CD4-positive, CD25-positive, alpha-beta regulatory T cell (primary cell): ENCODE measurements around the gene AATF. TPM values are rescaled to one million over a fixed set of nuclear protein-coding genes. Genes with fewer than 3 reads are reported as not detected.

Experiments
- ATAC-seq, 2 donors: fragments of 150-1000 bp; cut with Tn5 transposase; one replicate each; pipeline ENCODE4 v1.10.0; 2021; ENCODE audit warnings: low read depth in 2 of 2, moderate number of reproducible peaks in 2 of 2, moderate library complexity in 1 of 2
- DNase-seq, 3 donors: peaks; one replicate each; pipeline versions ENCODE4 v3.0.0 to v3.0.0-alpha.2; 2012 to 2022; ENCODE audit warnings: mixed read lengths in 1 of 3
- H3K27ac ChIP-seq: one replicate; pipeline ENCODE4 v1.7.0; 2013; ENCODE audit warnings: mild to moderate bottlenecking, low read length; ENCODE audit not compliant: insufficient read depth, poor library complexity, severe bottlenecking
- H3K27me3 ChIP-seq: one replicate; pipeline ENCODE4 v1.7.0; 2013; ENCODE audit warnings: low read length; ENCODE audit not compliant: control insufficient read depth, insufficient read depth
- H3K36me3 ChIP-seq: one replicate; pipeline ENCODE4 v1.7.0; 2013; ENCODE audit warnings: mild to moderate bottlenecking, low read length, moderate library complexity; ENCODE audit not compliant: control insufficient read depth, insufficient read depth
- H3K4me1 ChIP-seq: 2 replicates; pipeline ENCODE4 v1.7.0; 2013; ENCODE audit warnings: mild to moderate bottlenecking, low read length; ENCODE audit not compliant: insufficient read depth, control insufficient read depth, poor library complexity, severe bottlenecking
- H3K4me3 ChIP-seq: one replicate; pipeline ENCODE4 v1.7.0; 2013; ENCODE audit warnings: low read depth, mild to moderate bottlenecking, low read length, moderate library complexity
- H3K9me3 ChIP-seq, 2 experiments: 1 replicate in 1 of 2; 2 replicates in 1 of 2; pipeline ENCODE4 v1.7.0; 2013; ENCODE audit warnings: low read length in 2 of 2, mild to moderate bottlenecking in 1 of 2, moderate library complexity in 1 of 2; ENCODE audit not compliant: control insufficient read depth in 2 of 2
- H3K27ac Mint-ChIP-seq, 3 donors: one replicate each; pipeline ENCODE4 v1.8.0; 2020 to 2022; ENCODE audit warnings: mild to moderate bottlenecking in 3 of 3, mixed read lengths in 3 of 3, moderate library complexity in 2 of 3
- H3K27me3 Mint-ChIP-seq: one replicate; pipeline ENCODE4 v1.8.0; 2022; ENCODE audit warnings: mild to moderate bottlenecking, mixed read lengths
- H3K36me3 Mint-ChIP-seq: one replicate; pipeline ENCODE4 v1.8.0; 2020; ENCODE audit warnings: mixed read lengths
- H3K4me1 Mint-ChIP-seq, 4 donors: one replicate each; pipeline ENCODE4 v1.8.0; 2020 to 2022; ENCODE audit warnings: mixed read lengths in 4 of 4, mild to moderate bottlenecking in 1 of 4
- H3K4me3 Mint-ChIP-seq, 4 donors: one replicate each; pipeline ENCODE4 v1.8.0; 2020 to 2022; ENCODE audit warnings: mild to moderate bottlenecking in 4 of 4, mixed read lengths in 4 of 4, moderate library complexity in 3 of 4
- H3K9me3 Mint-ChIP-seq, 7 donors: one replicate each; pipeline ENCODE4 v1.8.0; 2020 to 2022; ENCODE audit warnings: mixed read lengths in 7 of 7, mild to moderate bottlenecking in 3 of 7, moderate library complexity in 2 of 7
- polyA plus RNA-seq, 4 donors: library from polyadenylated mRNA; unstranded; fragments of 300-500 nt; fragmentation: Illumina TruSeq; gene quantifications; one replicate each; pipeline ENCODE4 v1.2.3, GENCODE V29; 2021
- total RNA-seq: library from RNA; stranded (reverse); gene quantifications from one replicate; pipeline ENCODE4 v1.2.3, GENCODE V29; 2022

AATF gene
- total and polyA plus RNA-seq, 5 donors from 2014 or later = 72.6 to 89.8 (median 83.3) TPM

DNA sequence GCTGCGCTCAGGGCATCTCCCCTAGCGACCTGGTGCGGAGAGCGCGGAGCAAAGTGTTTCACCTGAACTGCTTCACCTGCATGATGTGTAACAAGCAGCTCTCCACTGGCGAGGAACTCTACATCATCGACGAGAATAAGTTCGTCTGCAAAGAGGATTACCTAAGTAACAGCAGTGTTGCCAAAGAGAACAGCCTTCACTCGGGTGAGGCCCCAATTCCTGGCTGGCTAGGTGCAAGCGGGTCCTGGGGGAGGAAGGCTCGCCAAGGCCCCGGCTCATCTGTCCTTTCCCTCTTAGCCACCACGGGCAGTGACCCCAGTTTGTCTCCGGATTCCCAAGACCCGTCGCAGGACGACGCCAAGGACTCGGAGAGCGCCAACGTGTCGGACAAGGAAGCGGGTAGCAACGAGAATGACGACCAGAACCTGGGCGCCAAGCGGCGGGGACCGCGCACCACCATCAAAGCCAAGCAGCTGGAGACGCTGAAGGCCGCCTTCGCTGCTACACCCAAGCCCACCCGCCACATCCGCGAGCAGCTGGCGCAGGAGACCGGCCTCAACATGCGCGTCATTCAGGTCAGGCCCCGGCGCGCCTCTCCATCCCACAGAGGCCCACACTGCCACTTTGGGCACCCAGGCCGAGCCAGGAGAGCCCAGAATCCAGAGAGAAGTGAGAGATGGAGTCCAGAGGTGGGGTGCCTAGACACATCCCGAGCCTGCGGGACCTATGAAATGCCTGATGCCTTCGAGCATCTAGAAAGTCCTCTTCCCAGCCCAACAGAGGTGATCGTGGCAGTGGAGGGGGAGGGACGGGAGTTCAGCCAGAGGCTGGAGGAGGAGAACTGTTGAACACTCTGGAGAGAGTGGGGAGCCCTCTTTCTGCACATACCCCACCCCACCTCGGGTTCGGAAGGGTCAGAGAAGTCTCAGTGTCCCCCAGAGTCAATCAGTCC, 8.2 kb upstream of the AATF start:
- H3K36me3 ChIP-seq = no peaks in the 10 kb centered on the region
- H3K4me1 ChIP-seq = peaks cover 79% of the 10 kb centered on the region
- no peaks in the 10 kb centered on the region for H3K9me3 ChIP-seq
- H3K36me3 Mint-ChIP-seq = no peaks in the 10 kb centered on the region
- DNase-seq = no peak
- H3K27me3 Mint-ChIP-seq = peaks cover 88% of the 10 kb centered on the region
- H3K27ac Mint-ChIP-seq = peak overlapping the region in 1 of 3 donors; percentile 74
- no peak overlapping the region for H3K4me3 ChIP-seq
- H3K27ac ChIP-seq = no peak overlapping the region
- H3K9me3 Mint-ChIP-seq = peaks cover 0 to 5% (median 2%) of the 10 kb centered on the region in 7 donors
- H3K27me3 ChIP-seq = peaks cover 42% of the 10 kb centered on the region
- H3K4me1 Mint-ChIP-seq = peaks cover 6 to 76% (median 29%) of the 10 kb centered on the region in 4 donors
- ATAC-seq = no peak
- H3K4me3 Mint-ChIP-seq = peak overlapping the region in 1 of 4 donors; percentile 76

DNA sequence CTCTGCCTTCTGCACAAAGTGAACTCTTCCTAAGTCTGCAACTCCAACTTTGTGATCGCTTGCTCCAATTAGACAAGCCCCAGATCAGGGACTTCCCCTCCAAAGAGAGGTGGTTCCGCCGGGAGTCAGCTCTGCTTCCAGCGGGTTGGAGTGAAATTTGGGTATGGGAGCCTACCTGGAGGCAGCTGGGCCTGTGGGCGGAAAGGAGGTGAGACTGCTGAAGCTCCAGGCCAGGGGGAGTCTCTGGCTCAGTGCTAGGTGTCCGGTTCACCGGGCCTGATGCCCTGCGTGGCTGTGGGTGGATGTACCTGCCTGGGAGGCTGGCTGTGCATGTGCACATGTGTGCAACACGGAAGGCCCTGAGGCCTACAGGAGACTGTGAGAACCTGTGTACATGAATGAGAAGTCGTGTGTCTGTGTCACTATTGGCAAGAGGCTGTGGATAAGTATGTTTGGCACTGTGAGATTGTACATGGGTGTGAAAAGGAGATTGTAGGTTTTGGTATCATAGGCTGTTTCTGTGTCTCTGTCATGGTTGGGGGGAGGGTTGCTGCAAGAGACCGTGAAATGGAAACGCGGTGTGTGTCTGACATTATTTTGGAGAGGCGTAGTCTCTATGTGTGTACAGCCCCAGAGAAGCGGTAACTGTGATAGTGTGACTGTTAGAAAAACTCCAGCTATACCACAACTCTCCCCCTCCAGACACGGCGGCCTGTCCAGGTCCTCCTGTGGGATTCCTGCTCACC, 7.3 kb upstream of the AATF start:
- peaks cover 50% of the 10 kb centered on the region for H3K27me3 ChIP-seq
- H3K9me3 ChIP-seq = no peaks in the 10 kb centered on the region
- no peak for DNase-seq
- peaks cover 6 to 70% (median 28%) of the 10 kb centered on the region in 4 donors for H3K4me1 Mint-ChIP-seq
- no peak overlapping the region for H3K27ac ChIP-seq
- H3K36me3 Mint-ChIP-seq = no peaks in the 10 kb centered on the region
- H3K4me3 Mint-ChIP-seq = peak overlapping the region in 3 of 4 donors; percentile 30 to 76 (median 51)
- H3K27me3 Mint-ChIP-seq = peaks cover 85% of the 10 kb centered on the region
- H3K4me3 ChIP-seq = no peak overlapping the region
- no peaks in the 10 kb centered on the region for H3K36me3 ChIP-seq
- H3K9me3 Mint-ChIP-seq = peaks cover 0 to 5% (median 2%) of the 10 kb centered on the region in 7 donors
- H3K4me1 ChIP-seq = peaks cover 70% of the 10 kb centered on the region
- ATAC-seq = no peak
- peak overlapping the region in 1 of 3 donors; percentile 84 for H3K27ac Mint-ChIP-seq

DNA sequence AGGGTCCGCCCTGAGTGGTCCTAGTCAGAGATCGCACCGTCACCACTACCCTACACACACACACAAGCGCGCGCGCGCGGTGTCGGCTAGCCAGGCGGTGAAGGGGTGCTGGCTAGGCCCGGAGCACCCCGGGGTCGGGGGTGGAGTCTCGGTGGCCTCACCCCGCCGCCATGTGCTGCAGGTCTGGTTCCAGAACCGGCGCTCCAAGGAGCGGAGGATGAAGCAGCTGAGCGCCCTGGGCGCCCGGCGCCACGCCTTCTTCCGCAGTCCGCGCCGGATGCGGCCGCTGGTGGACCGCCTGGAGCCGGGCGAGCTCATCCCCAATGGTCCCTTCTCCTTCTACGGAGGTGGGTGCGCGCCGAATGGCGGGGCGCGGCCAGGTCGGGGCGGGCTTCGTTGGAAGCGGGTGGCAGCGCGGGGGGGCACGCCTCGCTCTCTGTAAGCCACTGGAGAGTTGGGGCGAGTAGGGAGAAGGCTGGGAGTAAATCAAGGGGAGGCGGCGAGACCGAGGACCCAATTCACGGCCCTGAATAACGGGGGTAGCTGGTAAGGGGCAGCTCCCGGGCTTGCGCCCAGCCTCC, 6.6 kb upstream of the AATF start:
- Histone ChIP-seq H3K36me3 (no peaks in the 10 kb centered on the region), H3K27me3 (peaks cover 56% of the 10 kb centered on the region), H3K4me1 (peaks cover 64% of the 10 kb centered on the region), H3K9me3 (no peaks in the 10 kb centered on the region), H3K4me3 (no peak overlapping the region), H3K27ac (no peak overlapping the region)
- Mint-ChIP-seq H3K27me3 (peaks cover 86% of the 10 kb centered on the region), H3K36me3 (no peaks in the 10 kb centered on the region), H3K4me3 (peak overlapping the region in 3 of 4 donors; percentile 30 to 76 (median 51)), H3K9me3 (peaks cover 0 to 6% (median 2%) of the 10 kb centered on the region in 7 donors), H3K4me1 (peaks cover 6 to 68% (median 30%) of the 10 kb centered on the region in 4 donors), H3K27ac (no peak overlapping the region)
- DNase-seq (peak in 1 of 3 donors; percentile 16), ATAC-seq (no peak)

DNA sequence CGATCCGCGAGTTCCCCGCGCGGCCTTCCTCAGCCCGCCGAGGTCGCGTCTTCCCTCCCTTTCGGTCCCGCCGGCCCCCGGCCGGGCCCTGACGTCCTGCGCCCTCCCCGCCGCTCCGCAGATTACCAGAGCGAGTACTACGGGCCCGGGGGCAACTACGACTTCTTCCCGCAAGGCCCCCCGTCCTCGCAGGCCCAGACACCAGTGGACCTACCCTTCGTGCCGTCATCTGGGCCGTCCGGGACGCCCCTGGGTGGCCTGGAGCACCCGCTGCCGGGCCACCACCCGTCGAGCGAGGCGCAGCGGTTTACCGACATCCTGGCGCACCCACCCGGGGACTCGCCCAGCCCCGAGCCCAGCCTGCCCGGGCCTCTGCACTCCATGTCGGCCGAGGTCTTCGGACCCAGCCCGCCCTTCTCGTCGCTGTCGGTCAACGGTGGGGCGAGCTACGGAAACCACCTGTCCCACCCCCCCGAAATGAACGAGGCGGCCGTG, 6.1 kb upstream of the AATF start:
- DNase-seq = peak in 2 of 3 donors; percentile 30 to 45
- Mint-ChIP-seq H3K36me3 (no peaks in the 10 kb centered on the region), H3K4me1 (peaks cover 6 to 64% (median 28%) of the 10 kb centered on the region in 4 donors), H3K9me3 (peaks cover 0 to 6% (median 2%) of the 10 kb centered on the region in 7 donors), H3K27ac (no peak overlapping the region), H3K4me3 (no peak overlapping the region), H3K27me3 (peaks cover 86% of the 10 kb centered on the region)
- no peaks in the 10 kb centered on the region for H3K36me3 ChIP-seq
- no peak for ATAC-seq
- H3K27ac ChIP-seq = no peak overlapping the region
- peaks cover 62% of the 10 kb centered on the region for H3K27me3 ChIP-seq
- H3K4me1 ChIP-seq = peaks cover 58% of the 10 kb centered on the region
- H3K9me3 ChIP-seq = no peaks in the 10 kb centered on the region
- H3K4me3 ChIP-seq = no peak overlapping the region

DNA sequence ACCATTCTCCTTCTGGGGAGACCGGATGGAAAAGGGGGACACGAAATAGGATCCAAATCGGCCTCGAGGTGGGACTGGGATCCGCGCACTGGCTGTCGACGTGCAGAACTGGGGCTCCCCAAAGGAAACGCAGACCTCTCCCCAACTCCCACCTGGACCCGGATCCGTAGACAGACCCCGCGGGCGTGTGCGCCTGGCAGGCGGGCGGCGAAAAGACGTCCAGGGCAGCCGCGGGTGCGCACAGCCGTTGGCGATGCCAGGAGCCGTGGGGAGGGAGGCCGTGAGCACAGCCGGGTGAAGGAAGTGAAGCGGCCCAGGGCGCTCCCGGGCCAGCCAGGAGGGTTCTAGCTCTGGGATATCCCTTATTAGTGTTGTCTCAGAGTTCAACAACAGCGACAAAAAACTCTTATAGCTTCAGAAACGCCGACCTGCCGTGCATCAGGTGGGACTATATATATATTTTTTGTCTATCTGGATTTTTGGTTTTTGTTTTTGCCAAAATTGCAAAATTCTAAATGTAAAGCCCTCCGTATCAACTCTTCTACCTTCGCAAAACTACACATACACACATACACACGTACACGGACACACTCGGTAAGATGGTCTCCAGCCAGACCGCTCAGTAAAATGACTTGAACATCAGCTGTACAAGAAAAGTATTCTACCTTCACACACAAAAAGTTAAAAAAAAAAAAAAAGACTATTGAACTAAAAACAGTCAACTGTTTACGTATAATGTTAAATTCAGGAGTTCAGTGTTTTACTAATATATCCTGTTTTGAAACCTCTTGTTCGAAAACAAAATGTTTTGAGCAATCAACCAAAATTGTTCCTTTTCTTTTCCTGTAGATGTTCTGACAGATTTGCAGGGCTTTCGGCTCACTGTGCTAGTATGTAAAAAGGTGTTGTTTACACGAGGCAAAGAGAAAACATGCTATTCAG, 5.2 kb upstream of the AATF start:
- Mint-ChIP-seq H3K4me3 (peak overlapping the region; percentile 11 to 85 (median 59)), H3K27me3 (peaks cover 86% of the 10 kb centered on the region), H3K9me3 (peaks cover 0 to 6% (median 2%) of the 10 kb centered on the region in 7 donors), H3K36me3 (no peaks in the 10 kb centered on the region), H3K27ac (no peak overlapping the region), H3K4me1 (peaks cover 14 to 64% (median 27%) of the 10 kb centered on the region in 4 donors)
- Histone ChIP-seq H3K4me3 (no peak overlapping the region), H3K27ac (no peak overlapping the region), H3K4me1 (peaks cover 58% of the 10 kb centered on the region), H3K27me3 (peaks cover 61% of the 10 kb centered on the region), H3K36me3 (no peaks in the 10 kb centered on the region), H3K9me3 (no peaks in the 10 kb centered on the region)
- DNase-seq (no peak), ATAC-seq (no peak)

DNA sequence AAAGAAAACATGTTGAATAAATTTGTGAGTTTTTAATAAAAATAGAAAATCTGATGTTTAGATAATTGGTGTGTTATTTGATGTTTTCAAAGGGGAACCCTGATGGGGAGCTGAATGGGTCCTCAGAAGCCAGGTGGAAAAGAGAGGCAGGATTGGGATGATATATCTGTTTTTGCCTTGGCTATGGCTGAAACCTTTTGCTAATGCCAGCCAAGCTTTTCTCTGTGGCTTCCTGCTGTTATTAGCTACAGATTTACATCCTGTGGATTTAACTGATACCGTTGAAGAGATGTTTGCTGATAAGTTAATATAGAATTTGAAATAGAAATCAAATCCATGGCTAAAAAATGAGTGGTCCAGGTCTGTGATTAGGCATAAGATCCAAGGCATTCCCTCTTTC, 4.2 kb upstream of the AATF start:
- no peaks in the 10 kb centered on the region for H3K36me3 ChIP-seq
- Mint-ChIP-seq H3K27me3 (peaks cover 79% of the 10 kb centered on the region), H3K4me1 (peaks cover 13 to 62% (median 28%) of the 10 kb centered on the region in 4 donors), H3K4me3 (peak overlapping the region in 2 of 4 donors; percentile 3 to 13), H3K36me3 (peaks cover 3% of the 10 kb centered on the region), H3K9me3 (peaks cover 0 to 6% (median 2%) of the 10 kb centered on the region in 7 donors), H3K27ac (no peak overlapping the region)
- peaks cover 51% of the 10 kb centered on the region for H3K4me1 ChIP-seq
- DNase-seq (no peak), ATAC-seq (no peak)
- no peak overlapping the region for H3K27ac ChIP-seq
- H3K4me3 ChIP-seq = no peak overlapping the region
- no peaks in the 10 kb centered on the region for H3K9me3 ChIP-seq
- peaks cover 54% of the 10 kb centered on the region for H3K27me3 ChIP-seq
